Bone marrow (tissue), 2 donors: ENCODE results near the gene BICDL2.
A peak's percentile ranks its signal among the peaks of the same experiment; 100 is the strongest.
"Not testable (repeated sequence)": the region's sequence is repeated elsewhere in the genome, so short reads cannot be mapped to it uniquely, and the experiment has no call there.

Experiments
- DNase-seq, 2 donors: peaks; one replicate each; lab custom pipeline; 2025; lab: John Stamatoyannopoulos, UW

BICDL2 gene

DNA sequence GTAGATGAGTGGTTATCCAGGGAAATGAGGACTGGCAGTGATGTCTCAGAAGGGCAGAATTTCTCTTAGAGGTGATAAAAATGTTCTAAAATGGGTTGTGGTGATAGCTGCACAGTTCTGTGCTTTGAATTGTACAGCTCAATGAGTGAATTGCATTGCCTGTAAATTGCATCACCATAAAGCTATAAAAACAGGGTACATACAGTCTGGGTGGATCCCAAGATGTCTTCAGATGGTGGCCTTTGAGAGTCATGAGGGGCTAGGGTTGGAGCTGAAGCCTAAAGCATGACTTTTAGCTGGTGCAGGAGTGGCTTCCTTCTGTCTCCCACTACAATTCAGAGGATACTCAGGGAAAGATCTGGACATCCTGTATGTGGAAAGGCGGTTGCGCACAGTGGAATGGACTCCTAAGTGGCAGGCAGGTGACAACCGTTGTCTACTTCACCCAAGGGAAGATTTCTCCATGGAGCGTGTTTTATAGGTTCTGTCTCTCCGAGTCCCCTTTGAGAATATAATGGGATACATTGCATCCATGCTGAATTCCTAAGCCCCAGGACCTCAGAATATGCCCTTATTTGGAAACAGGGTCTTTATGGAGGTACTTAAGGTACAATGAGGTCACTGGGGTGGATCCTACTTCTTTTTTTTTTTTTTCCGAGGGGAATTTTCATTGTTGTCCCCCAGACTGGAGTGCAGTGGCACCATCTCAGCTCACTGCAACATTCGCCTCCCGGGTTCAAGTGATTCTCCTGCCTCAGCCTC, 27.1 kb upstream of the BICDL2 start:
- no peak for DNase-seq

DNA sequence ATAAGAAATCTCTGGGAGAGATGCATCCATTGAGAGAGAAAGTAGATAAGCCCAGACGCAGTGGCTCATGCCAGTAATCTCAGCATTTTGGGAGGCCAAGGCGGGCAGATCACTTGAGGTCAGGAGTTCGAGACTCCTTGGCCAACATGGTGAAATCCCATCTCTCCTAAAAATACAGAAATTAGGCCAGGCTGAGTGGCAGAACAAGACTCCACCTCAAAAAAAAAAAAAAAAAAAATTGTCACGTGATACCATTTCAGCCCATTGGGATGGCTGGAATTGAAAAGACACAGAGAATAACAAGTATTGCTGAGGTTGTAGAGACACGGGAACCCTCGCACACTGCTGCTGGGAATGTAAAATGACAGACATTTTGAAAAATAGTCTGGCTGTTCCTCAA, 25.8 kb upstream of the BICDL2 start:
- DNase-seq = no peak

DNA sequence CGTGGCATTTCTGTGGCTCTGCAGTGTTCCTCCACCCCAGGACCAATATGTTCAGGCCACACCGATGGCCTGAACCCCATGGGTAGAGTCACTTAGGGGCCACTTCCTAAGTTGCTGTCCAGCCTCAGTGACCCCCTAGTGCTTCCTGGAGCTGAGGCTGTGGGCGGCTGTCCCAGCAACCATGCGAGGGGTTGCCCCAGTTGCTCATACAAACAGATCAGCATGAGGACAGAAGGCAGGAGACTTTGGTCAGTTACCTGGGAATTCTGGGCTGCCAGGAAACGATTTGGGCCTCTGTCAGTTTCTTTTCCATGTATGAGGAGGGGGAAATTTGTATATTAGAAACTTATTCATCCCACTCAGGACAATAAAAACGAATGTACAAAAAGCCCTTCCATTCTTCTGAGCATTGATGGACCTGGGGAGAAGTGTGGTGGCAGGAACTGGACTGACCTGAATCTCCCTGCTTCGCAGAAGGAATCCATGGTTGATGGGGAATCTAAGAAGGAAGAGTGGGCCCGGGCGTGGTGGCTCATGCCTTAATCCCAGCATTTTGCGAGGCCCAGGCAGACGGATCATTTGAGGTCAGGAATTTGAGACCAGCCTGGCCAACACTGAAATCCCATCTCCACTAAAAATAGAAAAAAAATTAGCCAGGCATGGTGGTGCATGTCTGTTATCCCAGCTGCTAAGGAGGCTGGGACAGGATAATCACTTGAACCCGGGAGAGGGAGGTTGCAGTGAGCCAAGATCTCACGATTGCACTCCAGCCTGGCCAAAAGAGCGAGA, 23.8 kb upstream of the BICDL2 start:
- no peak for DNase-seq

DNA sequence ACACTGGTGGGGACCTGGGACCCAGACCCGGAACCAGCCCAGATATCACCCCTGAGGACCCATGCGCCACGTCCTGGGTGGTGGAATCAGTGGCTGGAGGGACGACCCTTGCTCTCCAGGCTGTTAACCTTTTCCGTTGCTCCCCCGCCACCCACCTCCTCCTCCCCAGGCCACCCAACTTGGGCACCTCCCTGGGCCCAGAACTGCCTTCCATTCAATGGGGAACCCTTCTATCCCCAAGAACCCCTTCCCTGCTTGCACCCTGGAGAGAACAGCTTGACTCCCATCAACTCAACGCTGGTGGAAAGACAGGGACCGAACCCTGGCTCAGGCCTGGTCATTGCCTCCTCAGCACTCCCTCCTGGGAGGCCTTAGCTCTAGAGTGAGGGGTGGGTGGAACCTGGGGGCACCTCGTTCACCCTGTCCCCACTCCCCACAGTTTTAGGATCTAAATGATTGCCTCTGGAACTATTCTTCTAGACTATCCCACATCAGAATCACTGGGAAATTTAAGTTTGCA, 23.0 kb upstream of the BICDL2 start:
- no peak for DNase-seq

DNA sequence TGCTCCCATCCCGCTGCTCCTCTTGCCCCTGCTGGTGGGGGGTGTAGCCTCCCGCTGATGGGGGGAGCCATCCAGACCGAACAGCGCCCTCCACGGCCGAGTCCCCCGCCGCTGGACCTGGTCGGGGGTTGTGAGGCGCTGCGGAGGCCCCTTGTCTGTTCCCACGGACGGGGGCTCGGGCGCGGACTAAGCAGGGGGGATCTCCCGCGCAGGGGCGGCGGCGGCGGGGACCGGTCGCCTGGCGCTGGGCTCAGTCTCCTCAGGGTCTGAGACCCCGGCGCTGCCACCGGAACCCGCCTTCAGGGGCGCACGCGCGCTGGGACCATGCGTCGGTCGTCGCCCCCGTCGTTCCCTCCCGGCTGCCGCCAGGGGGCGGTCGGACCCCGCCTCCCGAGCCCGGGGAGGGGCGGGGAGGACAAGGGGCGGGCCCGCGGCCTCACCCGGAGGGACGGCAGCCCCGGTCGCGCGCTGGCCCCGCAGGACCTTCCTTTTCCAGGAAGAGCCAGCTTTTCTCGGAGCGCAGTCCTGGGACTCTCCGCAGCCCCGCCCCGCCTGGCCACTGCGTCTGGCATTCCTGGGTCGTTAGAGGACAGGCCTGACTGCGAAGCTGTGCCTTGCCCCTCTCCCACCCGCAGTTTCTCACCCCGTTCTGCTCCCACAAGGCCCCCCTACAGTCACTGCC, 22.4 kb upstream of the BICDL2 start:
- peak; percentile 55 to 67 for DNase-seq

DNA sequence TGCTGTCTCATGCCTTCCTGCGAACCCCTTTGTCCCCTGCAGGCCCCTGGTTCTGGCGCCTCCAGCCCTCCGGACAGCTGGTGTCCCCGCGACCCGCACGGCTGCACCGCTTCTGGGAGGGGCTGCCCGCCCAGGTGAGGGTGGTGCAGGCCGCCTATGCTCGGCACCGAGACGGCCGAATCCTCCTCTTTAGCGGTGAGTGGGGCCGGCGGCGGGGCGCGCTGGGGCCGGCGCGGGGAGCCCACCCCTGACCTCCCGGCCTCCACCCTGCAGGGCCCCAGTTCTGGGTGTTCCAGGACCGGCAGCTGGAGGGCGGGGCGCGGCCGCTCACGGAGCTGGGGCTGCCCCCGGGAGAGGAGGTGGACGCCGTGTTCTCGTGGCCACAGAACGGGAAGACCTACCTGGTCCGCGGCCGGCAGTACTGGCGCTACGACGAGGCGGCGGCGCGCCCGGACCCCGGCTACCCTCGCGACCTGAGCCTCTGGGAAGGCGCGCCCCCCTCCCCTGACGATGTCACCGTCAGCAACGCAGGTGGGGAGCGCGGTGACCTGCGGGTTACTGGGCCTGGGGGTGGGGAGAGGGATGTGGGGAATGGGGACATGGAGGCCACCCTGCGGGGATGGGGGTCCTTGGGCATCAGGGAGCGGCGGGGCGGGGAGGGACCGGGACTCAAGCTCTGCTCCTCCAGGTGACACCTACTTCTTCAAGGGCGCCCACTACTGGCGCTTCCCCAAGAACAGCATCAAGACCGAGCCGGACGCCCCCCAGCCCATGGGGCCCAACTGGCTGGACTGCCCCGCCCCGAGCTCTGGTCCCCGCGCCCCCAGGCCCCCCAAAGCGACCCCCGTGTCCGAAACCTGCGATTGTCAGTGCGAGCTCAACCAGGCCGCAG, 21.6 kb upstream of the BICDL2 start:
- peak in 1 of 2 donors; percentile 23 for DNase-seq

DNA sequence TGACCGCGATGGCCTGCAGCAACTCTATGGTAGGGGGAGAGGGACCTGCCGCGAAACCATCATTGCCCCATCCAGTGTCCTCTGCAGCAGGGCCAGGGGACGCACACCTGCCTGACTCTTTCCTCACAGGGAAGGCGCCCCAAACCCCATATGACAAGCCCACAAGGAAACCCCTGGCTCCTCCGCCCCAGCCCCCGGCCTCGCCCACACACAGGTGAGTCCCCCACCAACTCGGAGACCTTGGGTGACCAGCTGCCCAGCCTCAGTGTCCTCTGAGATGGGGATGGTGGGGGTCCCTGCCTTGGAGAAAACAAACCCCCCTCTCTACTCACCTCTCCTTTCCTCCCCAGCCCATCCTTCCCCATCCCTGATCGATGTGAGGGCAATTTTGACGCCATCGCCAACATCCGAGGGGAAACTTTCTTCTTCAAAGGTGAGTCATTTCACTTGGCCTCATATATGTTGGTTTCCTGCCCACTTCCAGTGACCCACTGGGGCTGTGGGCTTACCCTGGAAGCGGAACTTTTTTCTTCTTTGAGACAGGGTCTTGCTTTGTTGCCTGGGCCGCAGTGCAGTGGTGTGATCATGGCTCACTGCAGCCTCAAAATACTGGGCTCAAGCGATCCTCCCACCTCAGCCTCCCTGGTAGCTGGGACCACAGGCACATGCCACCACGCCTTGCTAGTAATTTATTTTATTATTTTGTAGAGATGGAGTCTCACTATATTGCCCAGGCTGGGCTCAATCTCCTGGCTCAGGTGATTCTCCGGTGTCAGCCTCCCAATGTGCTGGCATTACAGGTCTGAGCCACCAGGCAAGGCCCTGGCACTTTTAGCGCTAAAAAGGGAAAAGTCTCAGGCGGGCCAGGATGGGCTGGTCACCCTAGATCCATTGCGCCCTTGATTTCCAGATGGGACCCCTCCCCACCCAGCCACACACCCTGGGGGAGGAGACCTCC, 20.7 kb upstream of the BICDL2 start:
- no peak for DNase-seq

DNA sequence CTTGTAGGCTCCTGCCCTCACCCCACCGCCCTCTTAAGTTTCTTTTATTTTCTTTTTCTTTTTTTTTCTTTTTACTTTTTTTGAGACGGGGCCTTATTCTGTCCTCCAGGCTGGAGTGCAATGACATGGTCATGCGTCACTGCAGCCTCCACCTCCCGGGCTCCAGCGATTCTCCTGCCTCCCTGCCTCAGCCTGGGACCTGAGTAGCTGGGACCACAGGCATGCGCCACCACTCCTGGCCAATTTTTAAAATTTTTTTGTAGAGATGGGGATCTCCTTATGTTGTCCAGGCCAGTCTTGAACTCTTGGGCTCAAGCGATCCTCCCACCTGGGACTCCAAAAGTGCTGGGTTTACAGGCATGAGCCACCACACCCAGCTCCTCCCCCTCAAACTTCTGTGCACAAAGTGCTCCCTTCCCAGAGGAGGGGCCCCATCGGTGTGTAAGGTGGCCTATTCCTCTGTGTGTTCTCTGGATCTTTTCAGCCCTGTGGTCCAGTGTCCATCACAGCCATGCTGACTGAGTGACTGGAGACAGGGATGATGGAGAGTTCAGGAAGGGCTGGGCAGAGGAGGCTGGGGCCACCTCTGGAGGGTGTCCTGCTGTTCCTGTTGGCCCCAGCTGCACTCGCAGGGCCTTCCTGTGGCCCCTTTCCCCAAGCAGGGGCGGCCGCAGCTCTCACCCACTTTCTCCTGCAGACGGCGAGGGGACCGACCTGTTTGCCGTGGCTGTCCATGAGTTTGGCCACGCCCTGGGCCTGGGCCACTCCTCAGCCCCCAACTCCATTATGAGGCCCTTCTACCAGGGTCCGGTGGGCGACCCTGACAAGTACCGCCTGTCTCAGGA, 19.8 kb upstream of the BICDL2 start:
- DNase-seq = no peak

DNA sequence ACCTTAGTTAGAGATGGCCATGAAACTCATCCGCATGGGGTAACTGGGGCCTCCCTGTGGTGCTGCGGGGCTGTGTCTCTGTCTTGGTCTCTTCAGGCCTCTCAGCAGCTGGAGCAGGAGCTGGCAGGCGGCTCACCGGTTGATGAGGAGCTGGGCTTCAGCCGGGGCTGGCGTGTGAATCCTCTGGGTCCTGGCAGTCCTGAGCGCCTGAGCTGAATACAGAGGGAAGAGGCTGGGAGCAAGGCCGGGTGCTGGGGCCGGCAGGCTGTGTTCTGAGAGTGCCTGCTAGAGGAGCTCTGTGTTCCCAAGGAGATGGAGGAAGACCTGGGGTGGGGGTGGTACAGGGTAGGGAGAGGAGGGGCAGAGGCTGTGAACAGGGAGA, 19.0 kb upstream of the BICDL2 start:
- DNase-seq = not testable (repeated sequence)

DNA sequence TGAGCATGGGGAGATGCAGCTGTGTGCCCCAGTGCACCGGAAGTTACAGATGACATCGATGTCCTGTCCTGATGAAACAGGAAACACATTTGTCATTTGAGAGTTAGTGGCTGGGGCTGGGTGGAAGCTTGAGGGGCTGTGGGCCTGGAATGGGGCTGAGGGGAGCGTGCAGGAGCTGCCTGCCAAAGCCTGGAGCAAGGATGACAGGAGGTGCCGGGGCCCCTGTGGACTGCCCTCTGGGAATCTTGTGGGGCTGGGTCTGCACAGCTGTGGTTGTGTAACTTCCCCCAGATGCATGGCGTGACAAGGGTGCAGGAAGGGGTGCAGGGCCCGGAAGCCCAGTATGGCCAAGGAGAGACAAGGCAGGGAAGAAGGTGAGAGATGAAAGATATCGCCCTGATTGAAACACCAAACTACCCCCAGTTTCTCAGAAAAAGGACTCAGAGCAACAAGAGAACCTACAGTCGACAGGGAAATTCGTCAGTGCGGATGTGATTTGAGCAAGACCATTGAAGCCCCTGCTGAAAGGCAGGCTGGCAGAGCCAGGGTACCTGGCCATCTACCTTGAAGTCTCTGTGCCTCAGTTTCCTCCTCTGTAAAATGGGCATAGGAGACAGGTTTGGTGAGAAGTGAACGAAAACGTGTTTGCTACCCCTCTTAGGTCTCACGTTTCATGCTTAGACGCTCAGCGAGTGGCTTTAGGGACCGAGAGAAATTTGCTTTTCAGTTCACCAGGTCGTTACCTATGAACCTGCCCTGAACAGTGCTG, 18.4 kb upstream of the BICDL2 start:
- peak in 1 of 2 donors; percentile 79 for DNase-seq

DNA sequence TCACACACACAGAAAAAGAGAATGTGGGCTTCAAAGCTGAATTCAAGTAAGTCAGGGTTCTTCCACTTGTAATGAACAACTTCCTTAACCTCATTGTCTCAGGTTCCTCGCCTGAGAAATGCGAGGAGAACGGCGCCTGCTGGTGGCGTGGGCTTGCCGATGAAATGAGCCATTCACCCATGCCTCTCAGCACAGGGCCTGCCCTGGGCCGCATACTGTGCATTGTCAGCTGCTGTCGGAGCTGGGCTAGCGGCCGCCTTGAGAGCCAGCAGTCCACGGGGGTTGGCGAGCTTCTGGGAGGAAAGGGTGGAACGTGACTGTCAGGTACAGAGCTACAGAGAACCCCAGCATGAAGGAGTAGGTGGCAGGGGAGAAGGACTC, 16.6 kb upstream of the BICDL2 start:
- DNase-seq = not testable (repeated sequence)

DNA sequence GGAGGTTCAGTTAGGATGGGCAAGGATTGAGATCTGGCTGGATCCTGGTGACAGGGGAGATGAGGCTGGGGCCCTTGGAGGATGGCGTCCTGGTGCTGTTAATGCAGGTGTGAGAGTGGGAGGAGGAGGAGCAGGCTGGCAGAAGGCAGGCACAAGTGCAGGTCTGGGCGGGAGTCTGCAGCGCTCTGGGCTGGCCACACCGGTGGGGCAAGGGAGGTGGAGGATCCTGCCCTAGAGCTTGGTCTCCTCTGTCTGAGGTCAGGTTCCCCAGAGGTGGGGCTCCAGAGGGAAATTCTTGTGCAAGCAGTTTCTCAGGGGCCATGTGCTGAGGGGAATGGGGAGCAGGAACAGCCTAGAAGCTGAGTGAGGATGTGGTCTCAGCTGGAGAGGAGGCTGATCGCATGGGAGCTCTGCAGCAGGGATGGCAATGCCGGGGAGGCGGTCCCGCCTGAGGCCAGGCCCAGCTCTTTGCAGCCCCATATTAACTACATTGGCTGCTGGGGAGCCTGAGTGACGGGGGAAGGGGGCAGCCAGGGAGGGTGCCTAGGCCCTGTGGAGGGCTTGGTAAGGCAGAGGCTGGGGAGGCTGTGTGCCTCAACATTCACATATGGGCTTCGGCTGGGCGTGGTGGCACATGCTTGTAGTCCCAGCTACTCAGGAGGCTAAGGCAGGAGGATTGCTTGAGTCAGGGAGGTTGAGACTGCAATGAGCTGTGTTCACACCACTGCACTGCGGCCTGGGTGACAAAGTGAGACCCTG, 16.0 kb upstream of the BICDL2 start:
- not testable (repeated sequence) for DNase-seq

DNA sequence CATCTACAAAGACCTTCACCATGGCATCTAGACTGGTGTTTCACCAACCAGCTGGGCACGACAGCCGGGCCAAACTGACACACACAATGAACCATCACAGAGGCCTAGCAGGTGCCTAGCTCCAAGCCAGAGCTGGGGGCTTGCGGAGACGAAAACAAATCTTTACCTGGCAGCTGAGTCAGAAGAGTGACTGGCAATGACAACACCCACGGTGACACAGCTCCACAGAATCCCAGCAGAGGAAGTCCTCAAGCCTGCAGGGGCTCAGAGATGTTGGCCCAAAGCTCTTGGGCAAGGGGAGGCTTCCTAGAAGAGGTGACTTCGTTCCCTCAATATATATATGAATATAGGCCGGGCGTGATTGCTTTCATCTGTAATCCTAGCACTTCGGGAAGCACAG, 14.8 kb upstream of the BICDL2 start:
- DNase-seq = no peak

DNA sequence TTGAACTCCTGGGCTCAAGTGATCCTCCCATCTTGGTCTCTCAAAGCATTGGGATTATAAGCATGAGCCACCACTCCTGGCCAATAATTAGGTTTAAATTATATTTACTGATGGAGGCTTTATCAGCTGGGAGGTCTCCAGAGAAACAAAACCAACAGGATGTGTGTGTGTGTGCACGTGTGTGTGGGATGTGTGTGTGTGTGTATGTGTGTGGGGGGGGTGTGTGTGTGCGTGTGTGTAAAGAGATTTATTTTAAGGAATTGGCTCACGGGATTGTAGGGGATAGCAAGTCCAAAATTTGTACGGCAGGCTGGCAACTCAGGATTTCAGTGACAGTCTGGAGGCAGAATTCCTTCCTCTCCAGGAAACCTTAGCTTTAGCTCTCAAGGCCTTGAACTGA, 14.3 kb upstream of the BICDL2 start:
- DNase-seq = no peak

DNA sequence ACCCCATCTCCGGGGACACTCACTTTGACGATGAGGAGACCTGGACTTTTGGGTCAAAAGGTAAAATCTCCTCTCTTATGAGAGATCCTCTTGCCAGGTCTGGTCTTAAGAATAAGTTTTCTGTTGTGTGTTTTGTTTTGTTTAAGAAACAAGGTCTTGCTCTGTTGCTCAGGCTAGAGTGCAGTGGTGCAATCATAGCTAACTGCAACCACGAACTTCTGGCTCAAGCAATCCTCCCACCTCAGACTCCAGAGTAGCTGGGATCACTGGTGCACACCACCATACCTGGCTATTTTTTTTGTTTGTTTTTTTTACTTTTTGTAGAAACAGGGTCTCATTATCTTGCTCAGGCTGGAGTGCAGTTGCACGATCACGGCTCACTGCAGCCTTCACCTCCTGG, 13.7 kb upstream of the BICDL2 start:
- no peak for DNase-seq

DNA sequence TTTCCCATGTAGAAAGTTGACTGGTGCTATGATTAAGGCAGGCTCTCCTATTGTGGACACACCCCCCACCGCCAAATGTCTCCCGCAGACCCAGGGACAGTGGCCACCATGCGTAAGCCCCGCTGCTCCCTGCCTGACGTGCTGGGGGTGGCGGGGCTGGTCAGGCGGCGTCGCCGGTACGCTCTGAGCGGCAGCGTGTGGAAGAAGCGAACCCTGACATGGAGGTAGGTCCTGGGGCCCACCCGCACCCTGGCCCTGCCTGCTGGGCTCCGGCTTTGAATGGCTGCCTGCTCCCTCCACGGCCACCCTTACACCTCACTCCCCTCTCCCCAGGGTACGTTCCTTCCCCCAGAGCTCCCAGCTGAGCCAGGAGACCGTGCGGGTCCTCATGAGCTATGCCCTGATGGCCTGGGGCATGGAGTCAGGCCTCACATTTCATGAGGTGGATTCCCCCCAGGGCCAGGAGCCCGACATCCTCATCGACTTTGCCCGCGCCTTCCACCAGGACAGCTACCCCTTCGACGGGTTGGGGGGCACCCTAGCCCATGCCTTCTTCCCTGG, 13.3 kb upstream of the BICDL2 start:
- no peak for DNase-seq

DNA sequence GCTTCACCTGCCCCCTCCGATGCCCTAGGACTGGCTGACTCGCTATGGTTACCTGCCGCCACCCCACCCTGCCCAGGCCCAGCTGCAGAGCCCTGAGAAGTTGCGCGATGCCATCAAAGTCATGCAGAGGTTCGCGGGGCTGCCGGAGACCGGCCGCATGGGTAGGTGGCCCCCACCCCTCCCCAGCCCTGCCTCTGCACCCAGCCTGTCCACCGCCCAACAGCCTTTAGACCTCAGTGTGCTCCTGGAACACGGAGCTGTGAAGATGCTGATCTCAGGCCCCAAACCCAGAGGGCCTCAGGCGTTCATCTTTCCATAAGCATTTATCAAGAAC, 10.6 kb upstream of the BICDL2 start:
- no peak for DNase-seq
